SK-N-SH treated with all-trans-retinoic acid at 6 μM for 48 hours (cell line): ENCODE results near the gene FHL1.

Experiments
- ATAC-seq: fragments of 200-7000 bp; cut with Tn5 transposase; 3 replicates; pipeline ENCODE4 v1.9.1; 2020; ENCODE audit warnings: mild to moderate bottlenecking, moderate library complexity
- ARNTL ChIP-seq: fragments of 450-650 bp; formaldehyde crosslinking; IDR thresholded peaks from 2 replicates; pipeline ENCODE4 v1.5.0; 2020; ENCODE audit warnings: low read depth, mild to moderate bottlenecking, moderate library complexity, borderline replicate concordance
- CREB5 ChIP-seq: fragments of 250-450 bp; sonication (Bioruptor Pico); IDR thresholded peaks from 2 replicates; pipeline ENCODE4 v1.5.1; 2020; ENCODE audit warnings: low read depth, mild to moderate bottlenecking, moderate library complexity
- CSDC2 ChIP-seq: fragments of 250-450 bp; sonication (Bioruptor Pico); IDR thresholded peaks from 2 replicates; pipeline ENCODE4 v1.5.0; 2020; ENCODE audit warnings: mild to moderate bottlenecking, moderate library complexity
- CSRNP3 ChIP-seq: fragments of 250-450 bp; sonication (Bioruptor Pico); IDR thresholded peaks from 2 replicates; pipeline ENCODE4 v1.5.1; 2021; ENCODE audit warnings: mild to moderate bottlenecking, moderate library complexity
- ESRRG ChIP-seq: fragments of 250-450 bp; sonication (Bioruptor Pico); IDR thresholded peaks from 2 replicates; pipeline ENCODE4 v1.6.1; 2021; ENCODE audit warnings: mild to moderate bottlenecking
- GLIS3 ChIP-seq: fragments of 250-450 bp; sonication (Bioruptor Pico); IDR thresholded peaks from 2 replicates; pipeline ENCODE4 v1.5.0; 2020; ENCODE audit warnings: mild to moderate bottlenecking, moderate library complexity
- ISL1 ChIP-seq: fragments of 250-450 bp; sonication (Bioruptor Pico); IDR thresholded peaks from 2 replicates; pipeline ENCODE4 v2.1.2; 2022; ENCODE audit warnings: mild to moderate bottlenecking, moderate library complexity
- PATZ1 ChIP-seq: fragments of 250-450 bp; sonication (Bioruptor Pico); IDR thresholded peaks from 2 replicates; pipeline ENCODE4 v1.8.0; 2020; ENCODE audit warnings: mild to moderate bottlenecking, moderate library complexity, borderline replicate concordance
- POU6F1 ChIP-seq: fragments of 250-450 bp; sonication (Bioruptor Pico); IDR thresholded peaks from 2 replicates; pipeline ENCODE4 v1.8.0; 2021; ENCODE audit warnings: low read depth, mild to moderate bottlenecking, moderate library complexity, borderline replicate concordance
- PPARA ChIP-seq: fragments of 250-450 bp; sonication (Bioruptor Pico); IDR thresholded peaks from 2 replicates; pipeline ENCODE4 v1.5.0; 2020; ENCODE audit warnings: mild to moderate bottlenecking, borderline replicate concordance
- RARB ChIP-seq: fragments of 250-450 bp; sonication (Bioruptor Pico); IDR thresholded peaks from 2 replicates; pipeline ENCODE4 v1.8.0; 2021; ENCODE audit warnings: mild to moderate bottlenecking, moderate library complexity
- SNAI2 ChIP-seq: fragments of 250-450 bp; sonication (Bioruptor Pico); IDR thresholded peaks from 2 replicates; pipeline ENCODE4 v1.5.0; 2020; ENCODE audit warnings: mild to moderate bottlenecking, moderate library complexity
- TCF4 ChIP-seq: fragments of 250-450 bp; sonication (Bioruptor Pico); IDR thresholded peaks from 2 replicates; pipeline ENCODE4 v1.8.0; 2021; ENCODE audit warnings: mild to moderate bottlenecking, moderate library complexity, borderline replicate concordance
- TOX ChIP-seq: fragments of 250-450 bp; sonication (Bioruptor Pico); IDR thresholded peaks from 2 replicates; pipeline ENCODE4 v1.8.0; 2021; ENCODE audit warnings: mild to moderate bottlenecking, moderate library complexity, borderline replicate concordance
- TSHZ2 ChIP-seq: fragments of 250-450 bp; sonication (Bioruptor Pico); IDR thresholded peaks from 2 replicates; pipeline ENCODE4 v1.5.0; 2020; ENCODE audit warnings: mild to moderate bottlenecking, moderate library complexity
- ZC3H10 ChIP-seq: fragments of 250-450 bp; sonication (Bioruptor Pico); IDR thresholded peaks from 2 replicates; pipeline ENCODE4 v1.5.1; 2021; ENCODE audit warnings: mild to moderate bottlenecking, moderate library complexity
- ZFP30 ChIP-seq: fragments of 450-650 bp; formaldehyde crosslinking; IDR thresholded peaks from 2 replicates; pipeline ENCODE4 v1.5.0; 2022; ENCODE audit warnings: mild to moderate bottlenecking, moderate library complexity
- ZNF565 ChIP-seq: fragments of 450-650 bp; formaldehyde crosslinking; conservative IDR thresholded peaks from 2 replicates; pipeline ENCODE4 v1.5.0; 2020; ENCODE audit warnings: low read depth, mild to moderate bottlenecking, moderate library complexity
- ZNF8 ChIP-seq: fragments of 450-650 bp; formaldehyde crosslinking; IDR thresholded peaks from 2 replicates; pipeline ENCODE4 v1.5.0; 2020; ENCODE audit warnings: mild to moderate bottlenecking, moderate library complexity

FHL1 gene

GRCh38 chrX:136189222-136189621, 41.9 kb downstream of the FHL1 start:
- ATAC-seq, result no peak
- TF ChIP-seq TOX (CRISPR knock-in tag), result no peak
- TF ChIP-seq TSHZ2 (CRISPR knock-in tag), result no peak
- no peak for TF ChIP-seq RARB
- TF ChIP-seq CSRNP3 (CRISPR knock-in tag), result no peak
- TF ChIP-seq SNAI2 (CRISPR knock-in tag), result no peak
- no peak for TF ChIP-seq CREB5 (CRISPR knock-in tag)
- TF ChIP-seq ESRRG (CRISPR knock-in tag), result no peak
- no peak for TF ChIP-seq ZC3H10
- TF ChIP-seq ZFP30, result no peak
- TF ChIP-seq CSDC2 (CRISPR knock-in tag), result no peak
- no peak for TF ChIP-seq ARNTL (CRISPR knock-in tag)
- no peak for TF ChIP-seq POU6F1 (CRISPR knock-in tag)

GRCh38 chrX:136190038-136190713, 42.8 kb downstream of the FHL1 start:
- TF ChIP-seq ZNF8 (CRISPR knock-in tag) (no peak), PATZ1 (CRISPR knock-in tag) (no peak), GLIS3 (CRISPR knock-in tag) (no peak), ISL1 (CRISPR knock-in tag) (no peak), TCF4 (CRISPR knock-in tag) (no peak), ZNF565 (CRISPR knock-in tag) (no peak), PPARA (CRISPR knock-in tag) (no peak), POU6F1 (CRISPR knock-in tag) (no peak), CSRNP3 (CRISPR knock-in tag) (no peak)
- no peak for ATAC-seq
